ENCODE measurements around the gene LEKR1.

The LEKR1 gene

GRCh38 chr3:157064402-157064801 lies 238.2 kb downstream of the LEKR1 start:
- no peak for DNase-seq

DNA sequence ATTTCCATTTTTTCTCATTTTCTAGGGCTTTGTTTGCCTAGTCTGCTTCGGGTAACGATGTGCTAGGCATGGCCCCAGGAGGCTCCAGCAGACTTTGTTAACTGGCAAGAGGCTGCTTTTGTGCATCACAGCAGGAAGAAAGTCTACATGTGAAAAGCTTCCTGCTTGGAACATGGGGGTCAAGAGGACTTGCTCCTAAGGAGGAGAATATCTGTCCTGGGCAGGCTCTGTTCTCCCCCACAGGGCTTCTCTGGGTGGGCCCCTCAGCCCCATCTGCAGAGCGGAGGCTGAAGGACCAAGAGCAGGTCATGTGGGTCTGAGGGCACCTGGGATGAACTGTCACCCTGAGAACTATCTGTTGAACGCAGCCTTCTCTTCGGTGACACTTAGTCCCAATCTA lies 239.0 kb downstream of the LEKR1 start:
- no peak for DNase-seq

DNA sequence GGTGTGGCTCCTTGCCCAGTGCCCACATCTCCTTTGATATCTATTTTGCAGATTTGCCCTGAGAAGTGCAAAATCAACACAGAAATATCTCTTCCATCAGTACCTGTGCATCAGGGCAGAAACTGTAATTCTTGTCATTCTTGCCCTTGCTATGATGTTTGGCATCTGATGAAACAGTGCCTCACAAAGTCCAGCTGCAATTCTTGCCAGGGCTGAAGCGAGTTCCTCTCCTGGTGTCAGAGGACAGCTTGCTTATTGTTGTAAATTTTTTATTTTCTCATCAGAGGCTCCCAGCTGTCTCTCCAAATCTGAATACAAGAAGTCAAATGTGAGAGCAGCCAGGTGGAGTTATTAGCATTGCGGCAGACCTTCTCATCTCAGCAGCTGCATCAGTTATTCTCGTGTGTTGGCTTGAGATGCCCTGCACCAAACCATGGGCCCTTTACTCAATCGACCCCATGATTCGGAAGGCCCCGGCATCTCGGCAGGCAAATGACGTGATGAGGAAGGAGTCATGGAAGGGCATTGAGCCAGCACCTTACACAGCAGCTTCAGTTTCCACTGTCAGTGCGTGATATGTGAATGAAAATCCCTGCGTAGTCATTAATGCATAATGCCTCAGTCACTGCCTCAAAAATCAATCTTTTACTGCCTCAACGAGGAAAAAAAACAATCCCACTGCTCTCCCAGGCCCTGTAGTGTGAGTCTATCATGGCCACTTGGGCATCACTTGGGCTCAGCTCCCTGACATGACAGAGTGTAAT lies 240.4 kb downstream of the LEKR1 start:
- no peak for DNase-seq

DNA sequence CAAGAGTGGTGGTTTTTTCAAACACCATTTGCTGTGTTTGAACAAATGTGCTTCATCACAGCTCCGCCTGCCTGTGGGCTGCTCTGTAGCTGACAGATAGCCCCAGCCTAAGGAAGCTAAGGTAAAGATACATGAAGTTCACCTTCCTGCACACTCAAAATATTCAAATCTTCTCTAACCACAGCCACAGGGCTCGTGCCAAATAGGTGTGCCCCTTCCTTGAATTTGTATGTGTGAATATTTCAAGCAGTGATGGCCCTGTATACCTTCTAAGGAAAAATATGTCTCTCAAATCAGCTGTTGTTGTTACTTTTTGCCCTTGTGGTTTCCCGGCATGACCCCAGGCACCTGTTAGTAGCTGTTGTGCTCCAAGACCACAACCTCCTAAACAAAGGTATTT lies 241.0 kb downstream of the LEKR1 start:
- no peak for DNase-seq

GRCh38 chr3:157069406-157069805 lies 243.3 kb downstream of the LEKR1 start:
- no peak for DNase-seq

DNA sequence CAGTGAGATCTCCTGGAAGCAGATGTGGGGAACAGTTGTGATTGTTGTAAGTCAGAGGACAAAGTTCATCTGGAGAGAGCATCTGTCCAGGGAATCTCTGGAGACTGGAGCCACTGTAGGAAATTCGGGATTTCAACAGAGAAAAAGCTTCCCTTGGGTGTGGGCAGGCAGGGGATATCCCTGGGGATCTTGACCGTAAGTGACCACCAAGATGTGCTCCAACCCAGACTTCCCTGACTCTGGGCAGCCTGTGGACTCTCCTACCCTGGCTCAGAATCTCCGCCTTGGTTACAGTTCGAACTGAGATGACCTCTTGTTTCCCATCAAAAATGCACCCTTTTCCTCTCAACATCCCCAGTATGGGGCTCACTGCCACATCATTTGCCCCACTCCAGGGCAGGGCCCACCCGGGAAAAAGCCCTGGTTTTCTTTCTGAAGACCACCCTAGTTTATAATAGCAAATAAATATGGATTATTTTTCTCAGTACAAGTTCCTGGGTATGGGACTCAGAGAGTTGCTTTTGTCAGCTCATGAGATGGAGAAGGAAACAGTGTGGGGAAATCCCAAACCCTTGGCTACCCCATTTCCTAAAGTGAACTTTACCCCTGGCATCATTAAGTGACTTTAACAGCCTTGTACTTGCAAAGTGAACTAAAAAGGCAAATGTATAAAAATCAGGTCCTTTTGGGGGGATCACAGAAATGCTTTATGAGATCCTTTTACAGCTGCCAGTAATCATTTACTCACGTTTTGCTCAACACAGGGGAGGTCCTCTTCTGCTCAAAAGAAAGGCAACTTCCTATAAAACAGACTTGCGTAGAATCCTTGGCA lies 243.9 kb downstream of the LEKR1 start:
- no peak for DNase-seq

- no peak for DNase-seq
Measured at GRCh38 chr3:157070678-157070999, 244.5 kb downstream of the LEKR1 start.

GRCh38 chr3:157071744-157072525 lies 245.8 kb downstream of the LEKR1 start:
- no peak for DNase-seq

GRCh38 chr3:157073810-157074209 lies 247.7 kb downstream of the LEKR1 start:
- no peak for DNase-seq

GRCh38 chr3:157074490-157074889 lies 248.3 kb downstream of the LEKR1 start:
- DNase-seq, result no peak

GRCh38 chr3:157074981-157075380 lies 248.8 kb downstream of the LEKR1 start:
- no peak for DNase-seq

- DNase-seq, result no peak
Measured at GRCh38 chr3:157075693-157076420, 249.7 kb downstream of the LEKR1 start.

DNA sequence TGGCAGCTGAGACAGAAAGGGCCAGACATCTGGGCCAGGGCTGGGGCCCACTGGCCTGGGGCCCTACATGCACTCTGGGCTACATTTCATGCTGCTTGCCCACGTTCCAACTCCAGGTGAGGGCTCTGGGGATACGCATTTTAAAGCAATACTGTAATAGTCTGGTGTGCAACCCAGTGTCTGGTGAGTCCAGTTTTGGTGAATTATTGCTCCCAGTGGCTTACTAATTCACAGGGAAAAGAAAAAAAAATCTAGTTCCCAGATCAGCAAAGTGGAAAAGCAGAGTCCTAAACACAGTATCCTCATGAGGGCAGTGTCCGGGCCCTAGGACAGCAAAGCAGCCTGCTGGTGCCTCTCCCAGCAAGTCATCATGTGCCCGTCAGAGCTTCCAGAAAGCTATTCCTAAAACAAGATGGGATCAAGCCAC lies 251.4 kb downstream of the LEKR1 start:
- no peak for DNase-seq

- DNase-seq, result no peak
Measured at GRCh38 chr3:157078131-157078810, 252.1 kb downstream of the LEKR1 start.

- DNase-seq, result no peak
Measured at GRCh38 chr3:157078811-157079185, 252.6 kb downstream of the LEKR1 start.

DNA sequence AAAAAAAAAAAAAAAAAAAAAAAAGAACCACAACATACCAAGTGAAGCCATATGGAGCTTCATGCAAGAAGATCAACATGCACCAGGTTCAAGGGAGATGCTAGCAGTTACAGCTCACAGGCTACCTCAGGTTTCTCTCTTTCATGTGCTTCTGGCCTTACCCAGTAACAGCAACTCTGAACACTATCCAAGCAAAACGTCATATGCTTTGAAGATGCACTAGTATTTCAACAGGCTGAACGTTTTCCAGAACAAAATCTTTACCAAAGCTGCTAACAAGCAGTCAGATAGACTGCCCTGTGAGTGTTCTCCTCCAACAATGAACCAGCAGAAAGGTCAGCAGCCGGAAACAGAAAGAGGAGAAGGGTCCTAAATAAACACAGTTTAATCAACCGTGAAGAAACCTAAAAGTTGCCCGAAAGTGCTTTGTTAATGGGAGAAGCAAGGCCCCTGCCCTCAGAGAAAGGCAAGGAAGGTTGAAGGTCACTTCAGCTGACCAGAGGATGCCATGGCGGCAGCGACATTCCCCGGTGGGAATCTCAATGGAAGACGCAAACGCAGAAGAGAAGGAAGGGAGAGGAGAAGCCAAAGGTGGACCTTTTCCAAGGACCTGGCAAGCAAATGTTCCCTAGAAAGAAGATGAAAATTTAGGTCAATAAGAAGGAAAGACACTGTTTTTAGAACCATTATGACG lies 253.7 kb downstream of the LEKR1 start:
- no peak for DNase-seq

DNA sequence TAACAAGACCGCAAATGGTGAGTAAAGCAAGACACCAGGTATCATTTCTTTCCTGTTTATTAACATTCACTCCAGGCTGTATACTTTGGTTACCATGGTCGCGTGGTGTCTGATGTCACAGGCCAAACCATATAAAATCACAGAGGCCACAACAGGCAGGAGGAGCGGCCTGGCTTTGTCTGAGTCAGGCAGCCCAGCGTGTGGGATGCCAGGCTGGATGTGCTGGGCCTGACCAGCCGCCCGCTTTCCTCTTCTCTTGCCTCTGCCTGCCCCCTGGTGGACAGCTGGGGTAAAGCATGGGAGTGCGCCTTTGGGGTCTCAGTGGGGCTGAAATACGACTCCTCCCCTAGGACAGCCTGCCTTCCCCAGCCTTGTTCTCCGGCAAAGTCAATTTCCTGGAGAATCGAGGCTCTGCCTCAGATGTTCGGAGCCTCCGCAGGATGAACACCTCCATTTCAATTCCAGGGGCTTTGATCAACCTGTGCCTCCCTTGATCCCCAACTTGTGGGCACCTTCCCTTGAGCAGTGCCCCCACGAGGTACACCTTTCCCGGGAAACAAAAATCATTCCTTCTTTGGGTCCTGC lies 255.6 kb downstream of the LEKR1 start:
- no peak for DNase-seq

DNA sequence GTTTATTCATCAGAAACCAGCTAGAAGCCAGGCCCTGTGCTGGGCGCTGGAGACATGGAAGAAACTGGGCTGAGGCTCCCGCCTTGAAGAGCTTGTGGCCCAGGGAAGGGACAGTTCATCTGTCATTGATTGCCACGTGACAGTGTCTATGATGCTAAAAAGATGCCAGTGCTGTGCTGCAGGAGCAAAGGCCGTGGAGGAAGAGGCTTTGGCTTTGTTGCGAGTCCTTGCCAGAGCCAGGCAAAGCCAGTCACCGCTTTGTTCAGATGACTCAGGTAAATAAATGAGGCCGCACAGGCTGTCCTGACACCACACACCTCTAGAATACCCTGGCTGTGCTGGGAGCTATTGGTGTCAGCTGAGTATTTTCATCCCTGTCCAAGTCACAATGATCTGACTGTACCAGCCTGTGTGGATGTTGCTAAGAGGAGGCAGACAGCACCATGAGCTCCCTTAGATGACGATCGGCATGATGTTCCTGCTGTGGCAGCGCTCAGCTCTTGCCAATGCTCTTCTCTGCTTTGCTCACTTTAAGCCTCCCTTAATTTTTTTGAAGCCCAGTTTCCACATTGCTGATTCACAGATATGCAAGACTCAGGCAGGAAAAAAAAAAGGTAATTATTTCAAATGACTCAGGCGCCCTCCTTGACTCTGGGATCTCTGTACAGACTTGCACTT lies 256.3 kb downstream of the LEKR1 start:
- no peak for DNase-seq

DNA sequence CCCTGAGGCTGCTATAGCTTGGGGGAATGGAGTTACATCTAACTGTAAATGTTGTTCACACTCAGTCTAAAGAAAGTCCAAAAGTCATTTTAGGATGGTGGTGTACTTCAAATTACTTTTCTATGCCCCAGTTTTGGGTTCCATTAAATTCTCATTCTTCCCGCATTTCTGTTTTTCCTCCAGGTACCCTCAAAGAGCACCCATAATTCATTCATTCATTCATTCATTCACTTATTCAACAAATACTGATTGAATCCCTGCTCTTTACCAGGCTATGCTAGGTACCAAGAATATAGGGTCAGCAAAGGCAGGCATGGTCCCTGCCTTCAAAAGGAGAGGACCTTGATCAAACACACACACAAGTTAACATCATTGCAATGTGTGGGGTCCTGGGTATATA lies 257.7 kb downstream of the LEKR1 start:
- no peak for DNase-seq

- DNase-seq, result no peak
Measured at GRCh38 chr3:157086060-157086750, 260.1 kb downstream of the LEKR1 start.

All from cortex of kidney (tissue), 1 donor.